SH-SY5Y (cell line): ENCODE data around the gene ZSCAN21.

ENCODE experiments used
- GATA2 ChIP-seq: IDR thresholded peaks from 2 replicates; pipeline ENCODE4 v1.6.1; 2011; ENCODE audit warnings: mild to moderate bottlenecking, low read depth, low read length
- GATA3 ChIP-seq: IDR thresholded peaks from 2 replicates; pipeline ENCODE4 v1.6.1; 2011; ENCODE audit warnings: low read depth, mild to moderate bottlenecking, low read length, moderate library complexity

GRCh38 chr7:100074841-100075240 lies 25.3 kb downstream of the ZSCAN21 start:
- TF ChIP-seq GATA3 (no peak), GATA2 (no peak)
